ENCODE measurements around the gene ETV3L.
"Not testable (repeated sequence)": the region's sequence is repeated elsewhere in the genome, so short reads cannot be mapped to it uniquely, and the experiment has no call there.

Gene ETV3L

DNA sequence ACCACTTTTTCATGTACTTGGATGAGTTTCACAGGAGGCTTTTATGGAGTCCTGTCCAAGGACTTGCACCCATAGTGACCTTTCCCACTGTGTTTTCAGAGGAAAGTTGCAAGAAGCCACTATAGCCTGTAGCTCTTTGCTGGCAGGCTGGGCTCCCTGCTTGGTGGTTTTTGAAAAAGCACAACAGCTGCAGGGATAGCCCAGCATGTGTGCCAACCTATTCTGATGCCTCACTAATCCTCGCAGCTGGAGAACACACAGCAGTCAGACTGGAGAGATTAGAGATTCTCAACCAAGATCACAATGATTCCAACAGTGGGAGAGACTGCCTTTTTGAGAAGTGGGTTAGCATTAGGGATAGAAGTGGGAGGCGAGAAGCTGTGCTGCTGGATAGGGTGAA, 30.0 kb downstream of the ETV3L start:
- no peak for DNase-seq

DNA sequence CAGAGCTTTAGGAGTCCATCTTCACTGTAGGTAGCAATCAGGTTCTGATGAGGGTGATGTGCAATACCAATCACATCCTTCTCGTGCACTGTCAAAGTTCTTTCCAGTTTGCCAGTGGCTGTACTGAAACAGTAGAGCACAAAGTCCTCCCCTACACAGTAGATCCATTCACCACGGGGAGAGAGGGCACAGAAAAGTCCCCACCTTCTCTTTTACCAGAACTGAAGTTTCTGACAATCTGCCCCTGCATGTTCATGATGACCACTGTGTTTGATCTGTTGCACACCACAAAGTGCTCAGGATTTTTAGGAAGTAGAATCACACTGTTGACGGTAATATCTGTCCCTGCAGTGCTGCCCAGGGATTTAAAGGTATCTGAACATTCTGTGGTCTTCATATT, 40.4 kb downstream of the ETV3L start:
- not testable (repeated sequence) for DNase-seq

DNA sequence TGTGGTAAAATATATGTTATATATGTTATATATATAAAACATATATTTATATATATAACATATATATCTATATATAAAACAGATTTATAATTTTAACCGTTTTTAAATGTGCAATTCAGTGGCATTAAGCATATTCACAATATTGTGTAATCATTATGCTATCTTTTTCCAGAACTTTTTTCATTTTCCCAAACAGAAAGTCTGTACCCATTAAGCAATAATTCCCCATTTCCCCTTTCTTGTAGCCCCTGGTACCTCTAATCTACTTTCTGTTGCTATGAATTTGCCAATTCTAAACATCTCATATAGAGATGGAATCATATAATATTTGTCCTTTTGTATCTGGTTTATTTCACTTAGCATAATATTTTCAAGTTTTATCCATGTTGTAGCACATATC, 43.3 kb downstream of the ETV3L start:
- DNase-seq, result no peak

- not testable (repeated sequence) for DNase-seq
Measured at GRCh38 chr1:157055729-157056128, 43.9 kb downstream of the ETV3L start.

DNA sequence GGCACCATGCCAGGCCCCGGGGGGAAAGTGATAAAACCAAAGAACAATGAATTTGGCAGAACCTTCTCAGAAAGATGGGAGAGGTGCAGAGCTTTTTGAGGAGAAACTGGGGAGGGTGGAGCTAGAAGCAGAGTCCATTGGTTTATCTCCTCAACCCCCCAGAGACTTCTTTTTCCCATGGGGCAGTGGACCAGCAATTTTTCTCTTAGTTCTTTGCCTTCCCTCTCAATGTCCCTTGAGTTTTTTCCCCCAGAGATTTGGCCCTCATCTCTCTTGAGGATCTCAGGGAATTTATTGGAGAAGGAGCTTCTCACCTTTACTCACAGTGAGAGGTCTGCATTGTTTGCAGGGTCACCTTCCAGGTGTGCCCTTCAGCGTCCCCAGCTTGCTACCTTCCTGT, 48.8 kb downstream of the ETV3L start:
- no peak for DNase-seq

- no peak for DNase-seq
Measured at GRCh38 chr1:157047062-157047410, 52.6 kb downstream of the ETV3L start.

DNA sequence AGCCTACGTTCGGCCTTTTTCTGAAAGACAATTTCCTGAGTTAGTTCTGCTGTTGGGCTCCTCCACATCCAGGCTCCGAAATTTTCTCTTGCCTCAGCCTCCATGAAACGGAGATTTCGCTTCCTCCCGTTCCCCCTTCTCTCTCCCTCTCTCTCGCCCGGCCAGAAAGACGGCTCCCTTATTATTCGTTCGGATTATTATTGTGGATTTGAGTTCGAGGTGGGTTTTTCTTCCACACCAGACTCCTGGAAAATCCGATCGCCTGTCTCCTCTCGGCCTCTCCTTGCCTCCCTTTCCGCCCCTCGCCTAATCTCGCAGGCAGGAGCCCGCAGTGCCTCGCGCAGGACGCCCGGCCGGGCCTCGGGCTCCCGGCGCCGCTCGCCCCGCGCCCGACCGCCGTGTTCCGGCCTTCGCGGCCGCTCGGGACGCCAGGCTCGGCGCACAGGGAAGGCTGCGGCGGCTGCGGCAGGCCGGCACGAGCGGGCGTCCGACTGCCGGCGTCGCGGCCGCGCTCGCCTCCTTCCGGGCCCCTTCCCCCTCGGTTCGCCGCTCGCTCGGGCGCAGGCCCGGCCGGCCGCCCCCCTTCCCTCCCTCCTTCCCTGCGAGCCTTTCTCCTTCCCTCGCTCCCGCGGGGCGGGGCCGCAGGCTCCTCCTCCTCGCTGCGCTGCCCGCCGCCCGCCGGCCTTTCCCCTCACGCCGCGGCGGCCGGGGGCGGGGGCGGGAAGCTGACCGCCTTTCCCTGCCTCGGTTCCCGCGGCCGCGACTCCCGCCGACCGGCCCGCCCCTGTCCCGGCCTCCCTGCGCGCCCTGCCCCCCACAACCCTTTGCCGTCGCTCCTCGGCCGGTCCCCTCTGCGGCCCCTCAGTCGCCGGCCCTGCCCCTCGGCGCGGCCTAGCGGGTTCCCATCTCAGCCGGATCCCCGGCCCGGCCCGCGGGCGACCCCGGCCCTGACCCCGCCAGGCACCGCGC, 54.1 kb downstream of the ETV3L start, which contains the start of gene ARHGEF11:
Gene ARHGEF11, minus strand, starts transcription at position 493 of the 969 bp plus-strand sequence. CDS start 1,412 bp downstream, outside the sequence.
- no peak for DNase-seq

DNA sequence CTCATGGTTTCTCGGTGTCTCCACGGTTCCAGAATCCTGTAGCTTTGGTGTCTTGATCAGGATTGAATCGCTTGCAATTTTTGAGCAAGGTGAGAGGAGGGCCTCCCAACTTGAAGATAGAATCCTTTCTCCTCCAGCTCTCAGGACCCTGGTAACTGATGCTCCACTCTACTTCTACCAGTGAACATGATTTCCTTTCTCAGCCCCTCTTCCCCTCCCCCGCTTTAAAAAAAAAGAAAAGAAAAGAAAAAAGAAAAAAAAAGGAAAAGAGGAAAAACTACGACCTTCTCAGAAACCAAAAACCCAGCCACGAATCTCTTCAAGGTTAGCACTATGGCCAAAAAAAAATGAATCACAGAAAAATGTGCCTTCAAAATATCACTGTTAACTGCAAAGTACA, 55.3 kb downstream of the ETV3L start:
- no peak for DNase-seq

GRCh38 chr1:157043685-157044084, 55.9 kb downstream of the ETV3L start:
- DNase-seq, result no peak

GRCh38 chr1:157042846-157043245, 56.8 kb downstream of the ETV3L start:
- no peak for DNase-seq
